Measurements from ENCODE around the gene CACNA1D.

GRCh38 chr3:53645754-53646153, 151.3 kb downstream of the CACNA1D start:
- TF ChIP-seq CTCF (IDR thresholded peaks at IDR 0.05; ENCODE audit: insufficient read depth, low read length, poor library complexity, severe bottlenecking) (no peak), EZH2phosphoT487 (conservative IDR thresholded peaks at IDR 0.05; ENCODE audit: low read length) (no peak)

Data from SU-DHL-6 (cell line).